GM18909 (cell line): ENCODE results near the gene ADCY3.

ENCODE experiments used
- ATAC-seq: cut with Tn5 transposase; IDR thresholded peaks from one replicate; pipeline ENCODE4 v1.9.1; 2021; ENCODE audit warnings: mild to moderate bottlenecking; ENCODE audit not compliant: unreplicated experiment, poor library complexity

ADCY3 gene

GRCh38 chr2:24920098-24920808, at the start of gene ADCY3:
Gene ADCY3, minus strand, starts transcription at chr2:24920237. Its CDS starts 1,250 bp downstream, at chr2:24918987.
- peak; percentile 55 for ATAC-seq

DNA sequence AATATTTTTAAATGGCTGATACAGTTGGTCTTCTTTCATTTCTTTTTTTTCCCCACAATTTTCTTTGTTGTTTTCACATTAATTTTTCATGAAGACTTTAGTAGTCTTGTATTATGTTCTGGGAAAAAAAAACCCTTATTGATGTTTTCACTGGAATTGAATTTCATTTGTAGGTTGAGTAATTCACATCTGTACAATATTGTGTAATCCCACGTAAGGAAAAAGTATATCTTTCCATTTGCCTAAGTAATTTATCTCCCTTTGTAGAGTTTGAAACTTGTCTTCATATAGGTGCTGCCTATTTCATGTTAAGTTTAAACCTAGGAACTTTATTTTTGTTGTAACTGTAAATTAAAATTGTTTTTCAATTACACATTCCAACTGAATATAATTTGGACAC, 49.7 kb upstream of the ADCY3 start:
- ATAC-seq, result no peak

GRCh38 chr2:24961903-24962302, 41.9 kb upstream of the ADCY3 start:
- no peak for ATAC-seq

- ATAC-seq, result no peak
Measured at GRCh38 chr2:24959761-24960160, 39.7 kb upstream of the ADCY3 start.

GRCh38 chr2:24958411-24958935, 38.4 kb upstream of the ADCY3 start:
- ATAC-seq, result no peak

DNA sequence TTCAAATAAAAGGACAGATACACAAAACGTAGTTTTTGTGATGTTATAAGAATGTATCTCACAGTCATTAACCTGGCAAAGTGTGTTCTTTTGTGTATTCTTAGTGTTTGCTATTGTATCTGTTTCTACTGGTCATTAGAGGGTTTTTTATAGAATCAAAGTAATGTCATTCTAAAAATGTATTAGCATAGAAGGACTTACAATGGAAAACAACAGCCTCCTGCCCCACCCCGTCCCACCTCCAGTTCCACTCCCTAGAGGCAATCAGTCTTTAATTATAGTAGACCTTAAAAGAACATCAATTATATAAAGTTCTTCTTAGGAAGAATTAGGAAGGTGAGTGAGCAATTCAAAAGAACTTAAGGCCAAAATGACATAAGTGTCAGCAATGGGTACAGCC, 37.9 kb upstream of the ADCY3 start:
- ATAC-seq, result no peak

DNA sequence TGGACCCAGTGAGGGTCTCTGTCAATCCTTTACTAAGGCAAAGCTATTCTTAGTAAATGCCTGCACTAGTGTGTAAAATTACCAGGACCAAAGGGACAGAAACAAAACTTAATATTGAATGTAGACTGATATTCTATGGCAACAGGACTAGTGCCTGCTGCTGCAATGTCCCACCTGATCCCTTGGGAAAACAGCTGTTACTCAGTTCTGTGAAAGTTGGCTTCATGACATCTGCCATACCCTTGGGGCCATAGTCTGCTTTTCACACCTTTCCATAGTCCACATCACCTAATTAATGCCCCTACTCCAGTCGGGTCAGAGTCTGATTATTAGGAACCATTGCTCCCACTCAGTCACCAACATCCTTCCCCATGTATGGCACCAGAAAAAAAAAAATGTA, 37.2 kb upstream of the ADCY3 start:
- ATAC-seq, result no peak

DNA sequence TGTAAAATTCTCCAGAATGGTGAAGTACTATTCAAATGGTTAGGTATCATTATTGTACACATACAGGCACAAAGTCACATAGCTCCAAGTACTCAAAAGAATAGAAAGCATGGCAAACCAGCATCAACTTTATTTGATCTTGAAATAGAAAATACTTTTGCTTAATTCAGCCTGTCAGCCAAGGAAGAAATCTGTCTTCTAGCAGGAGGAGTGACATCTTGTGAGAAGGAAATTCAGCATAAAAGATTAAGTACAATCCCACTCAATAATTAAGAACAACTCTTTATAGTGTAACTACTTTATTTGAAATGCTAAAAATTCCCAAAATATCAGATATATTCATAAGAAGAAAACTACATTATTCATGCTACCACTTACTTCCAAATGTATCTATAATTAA, 35.9 kb upstream of the ADCY3 start:
- ATAC-seq, result no peak

DNA sequence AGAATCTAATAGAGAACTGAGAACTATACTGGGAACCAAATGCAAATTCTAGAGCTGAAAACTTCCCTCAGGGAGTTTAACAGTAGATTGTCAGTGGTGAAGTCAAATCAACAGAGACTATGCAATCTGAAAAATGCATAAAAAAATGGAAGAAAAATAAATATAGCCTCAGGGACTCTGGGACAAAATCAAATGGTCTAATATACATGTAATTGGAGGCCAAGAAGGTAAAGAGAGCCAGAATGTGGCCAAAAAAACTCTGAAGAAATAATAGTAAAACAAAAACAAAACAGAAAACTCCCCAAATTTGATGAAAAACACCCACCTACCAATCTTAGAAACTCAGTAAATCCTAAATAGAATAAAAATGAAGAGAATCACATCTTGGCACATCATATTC, 35.2 kb upstream of the ADCY3 start:
- ATAC-seq, result no peak

GRCh38 chr2:24950102-24950501, 30.1 kb upstream of the ADCY3 start:
- no peak for ATAC-seq

- ATAC-seq, result no peak
Measured at GRCh38 chr2:24948506-24948905, 28.5 kb upstream of the ADCY3 start.

DNA sequence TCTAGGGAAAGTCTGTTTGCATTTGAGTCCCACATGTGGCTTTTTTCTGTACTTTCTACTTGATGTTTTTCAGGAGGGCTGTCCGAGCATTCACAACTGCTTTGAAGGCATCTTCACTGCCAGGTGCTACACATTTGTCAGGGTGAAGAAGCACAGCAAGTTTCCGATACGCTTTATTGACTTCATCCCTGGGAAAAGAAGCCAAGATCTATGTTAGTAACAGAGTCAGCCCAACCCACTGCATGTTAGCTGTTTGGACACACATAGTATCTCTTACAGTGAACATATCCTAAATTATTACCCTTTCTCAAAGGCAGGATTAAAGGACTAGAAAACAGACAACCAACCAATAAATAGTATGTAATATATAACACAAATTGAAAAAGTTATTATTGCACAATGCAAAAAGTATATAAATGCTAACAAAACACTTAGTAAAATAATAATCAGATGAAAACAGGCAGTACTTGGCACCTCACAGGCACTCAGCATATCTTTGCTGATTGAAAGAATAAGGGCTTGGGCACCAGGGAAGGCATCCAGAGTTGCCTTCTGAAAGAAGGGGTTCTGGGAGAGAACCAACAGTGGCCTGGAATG, 27.6 kb upstream of the ADCY3 start:
- no peak for ATAC-seq

DNA sequence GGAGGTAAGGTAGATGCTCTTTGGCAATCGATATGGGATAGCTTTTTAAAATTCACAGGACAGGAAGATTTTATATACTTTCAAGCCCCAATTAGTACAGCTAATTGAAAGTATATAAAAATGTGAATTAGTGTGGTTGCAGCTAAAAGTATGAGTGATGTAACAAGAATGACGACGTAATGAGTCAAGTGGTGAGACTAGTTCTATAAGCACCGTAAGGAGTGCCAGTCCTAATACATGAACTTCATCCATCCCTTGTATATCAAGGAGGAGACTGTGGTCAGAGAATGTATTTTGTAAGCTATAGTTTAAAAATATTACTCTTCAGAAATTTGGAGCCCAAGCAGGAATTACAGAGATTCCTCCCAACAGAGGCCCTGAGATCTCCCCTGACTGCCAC, 25.9 kb upstream of the ADCY3 start:
- no peak for ATAC-seq

- ATAC-seq, result no peak
Measured at GRCh38 chr2:24943427-24944053, 23.5 kb upstream of the ADCY3 start.

DNA sequence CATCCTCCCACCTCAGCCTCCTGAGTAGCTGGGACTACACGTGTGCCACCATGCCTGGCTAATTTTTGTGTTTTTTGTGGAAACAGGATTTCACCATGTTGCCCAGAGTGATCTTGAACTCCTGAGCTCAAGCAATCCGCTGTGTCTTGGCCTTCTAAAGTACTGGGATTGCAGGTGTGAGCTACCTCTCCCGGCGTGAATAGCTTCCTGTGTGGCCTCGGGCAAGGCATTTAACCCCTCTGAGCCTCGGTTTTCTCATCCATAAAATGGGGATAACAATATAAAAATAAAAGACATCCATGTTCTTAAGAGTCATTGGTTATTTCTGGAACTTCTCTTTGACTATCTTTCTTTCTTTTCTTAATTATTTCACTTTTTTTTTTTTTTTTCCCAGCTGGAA, 19.3 kb upstream of the ADCY3 start:
- ATAC-seq, result no peak

GRCh38 chr2:24937236-24937635, 17.2 kb upstream of the ADCY3 start:
- no peak for ATAC-seq

DNA sequence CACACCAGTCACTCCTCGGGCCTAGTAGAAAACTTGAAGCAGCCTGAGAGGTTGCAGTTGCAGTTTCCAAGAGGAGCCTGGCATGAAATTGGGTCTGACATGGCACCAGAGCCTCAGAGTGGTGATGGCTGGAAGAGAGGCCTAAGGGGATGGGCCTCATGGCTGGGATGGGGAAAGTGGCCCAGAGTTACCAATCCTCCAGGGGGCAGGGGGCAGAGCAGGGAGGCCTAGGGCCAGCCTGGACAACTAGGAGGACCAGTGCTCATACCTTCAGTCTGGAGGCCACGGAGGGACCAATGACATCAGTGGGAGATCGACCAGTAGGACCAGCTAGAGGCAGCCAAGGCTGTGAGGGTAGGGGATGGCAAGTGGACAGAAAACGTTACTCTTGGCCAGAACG, 15.1 kb upstream of the ADCY3 start:
- no peak for ATAC-seq

DNA sequence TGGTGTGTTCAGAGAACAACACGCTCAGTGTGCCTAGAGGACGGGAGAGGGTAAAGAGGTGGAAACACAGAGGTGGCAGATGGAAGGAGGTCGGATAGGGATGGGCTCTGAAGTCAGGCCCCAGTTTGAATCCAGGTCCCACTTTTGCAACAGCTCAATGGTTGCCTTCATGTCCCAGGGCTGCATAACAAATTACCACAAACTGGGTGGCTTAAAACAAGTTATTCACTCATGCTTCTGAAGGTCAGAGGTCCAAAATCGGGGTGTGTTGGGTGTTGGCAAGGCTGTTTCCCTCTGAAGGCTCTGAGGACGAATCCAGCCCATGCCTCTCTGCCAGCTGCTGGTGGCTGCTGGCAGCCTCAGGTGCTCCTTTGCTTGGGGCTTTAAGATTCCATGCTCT, 12.7 kb upstream of the ADCY3 start:
- no peak for ATAC-seq

DNA sequence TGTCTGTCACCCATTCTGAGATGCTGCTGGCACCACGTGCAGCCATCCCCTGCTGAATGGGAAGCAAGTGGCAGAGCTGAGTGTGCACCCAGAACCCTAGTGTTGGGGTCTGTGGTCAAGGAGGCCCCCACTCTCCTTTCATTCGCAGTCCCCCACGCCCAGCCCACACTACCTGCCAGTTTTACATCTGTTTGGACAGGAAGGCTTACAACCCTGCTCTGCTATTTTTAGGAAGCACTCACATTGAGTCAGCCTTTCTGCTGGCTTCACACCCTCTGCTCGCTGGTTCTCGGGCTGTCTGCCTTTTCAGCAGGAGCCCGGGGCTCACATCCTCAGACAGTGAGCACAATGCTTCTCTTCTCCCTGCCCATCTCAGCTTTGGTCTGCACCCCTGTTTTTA, 10.7 kb upstream of the ADCY3 start:
- peak; percentile 69 for ATAC-seq

GRCh38 chr2:24929230-24929629, 9.2 kb upstream of the ADCY3 start:
- ATAC-seq, result no peak

- ATAC-seq, result no peak
Measured at GRCh38 chr2:24928036-24928435, 8.0 kb upstream of the ADCY3 start.
